ENCODE measurements around the gene MS4A15.
"Not testable (repeated sequence)": the region's sequence is repeated elsewhere in the genome, so short reads cannot be mapped to it uniquely, and the experiment has no call there.

DNA sequence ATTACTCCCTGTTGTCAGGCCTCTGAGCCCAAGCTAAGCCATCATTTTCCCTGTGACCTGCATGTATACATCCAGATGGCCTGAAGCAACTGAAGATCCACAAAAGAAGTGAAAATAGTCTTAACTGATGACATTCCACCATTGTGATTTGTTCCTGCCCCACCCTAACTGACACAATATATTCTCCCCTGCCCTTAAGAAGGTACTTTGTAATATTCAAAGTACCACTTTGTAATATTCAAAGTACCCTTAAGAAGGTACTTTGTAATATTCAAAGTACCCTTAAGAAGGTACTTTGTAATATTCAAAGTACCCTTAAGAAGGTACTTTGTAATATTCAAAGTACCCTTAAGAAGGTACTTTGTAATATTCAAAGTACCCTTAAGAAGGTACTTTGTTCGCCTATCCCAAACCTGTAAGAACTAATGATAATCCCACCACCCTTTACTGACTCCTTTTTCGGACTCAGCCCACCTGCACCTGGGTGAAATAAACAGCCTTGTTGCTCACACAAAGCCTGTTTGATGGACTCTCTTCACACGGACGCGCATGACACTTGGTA lies 67.2 kb downstream of the MS4A15 start:
- TF ChIP-seq ZNF274 (IDR thresholded peaks at IDR 0.05; ENCODE audit: low read depth, low read length); SUZ12 (IDR thresholded peaks at IDR 0.05; ENCODE audit: extremely low read depth, insufficient read depth, insufficient read length); YY1 (IDR thresholded peaks at IDR 0.05; ENCODE audit: insufficient read depth, insufficient read length): not testable (repeated sequence)
